Neural progenitor cell (in vitro differentiated cells): ENCODE data around the gene TMEM267. TPM values are rescaled to one million over a fixed set of nuclear protein-coding genes. Genes with fewer than 3 reads are reported as not detected.
A peak's percentile ranks its signal among the peaks of the same experiment; 100 is the strongest.

Experiments used
- DNase-seq: peaks from one replicate; pipeline ENCODE4 v3.0.0-alpha.2; 2016; ENCODE audit warnings: low spot score
- H2AFZ ChIP-seq: fragments of 200-600 bp; sonication (generic); replicated peaks from 2 replicates; pipeline ENCODE4 v1.6.1; 2016; ENCODE audit warnings: antibody characterized with exemption
- H3F3A ChIP-seq: fragments of 200-600 bp; sonication (generic); 2 replicates; pipeline ENCODE4 v1.6.1; 2016; ENCODE audit warnings: antibody characterized with exemption, low read depth
- H3K27ac ChIP-seq: fragments of 200-600 bp; sonication (generic); 2 replicates; pipeline ENCODE4 v1.5.1; 2016; ENCODE audit warnings: mild to moderate bottlenecking
- H3K27me3 ChIP-seq: fragments of 200-600 bp; sonication (generic); 2 replicates; pipeline ENCODE4 v1.6.1; 2016; ENCODE audit warnings: mild to moderate bottlenecking, moderate library complexity
- H3K36me3 ChIP-seq: fragments of 200-600 bp; sonication (generic); 2 replicates; pipeline ENCODE4 v1.5.1; 2016
- H3K4me1 ChIP-seq: fragments of 200-600 bp; sonication (generic); 2 replicates; pipeline ENCODE4 v1.6.1; 2016; ENCODE audit warnings: mixed run types
- H3K4me2 ChIP-seq: fragments of 200-600 bp; sonication (generic); 2 replicates; pipeline ENCODE4 v1.6.1; 2016
- H3K4me3 ChIP-seq: fragments of 200-600 bp; sonication (generic); 2 replicates; pipeline ENCODE4 v1.5.1; 2016
- H3K79me2 ChIP-seq: fragments of 200-600 bp; sonication (generic); 2 replicates; pipeline ENCODE4 v1.6.1; 2016; ENCODE audit warnings: low read depth
- H3K9ac ChIP-seq: fragments of 200-600 bp; sonication (generic); 2 replicates; pipeline ENCODE4 v1.6.1; 2016
- H3K9me3 ChIP-seq: fragments of 200-600 bp; sonication (generic); 2 replicates; pipeline ENCODE4 v1.5.1; 2016; ENCODE audit warnings: low read depth
- H4K20me1 ChIP-seq: fragments of 200-600 bp; sonication (generic); 2 replicates; pipeline ENCODE4 v1.6.1; 2016; ENCODE audit warnings: low read depth
- H3K27ac Mint-ChIP-seq: 3 replicates; pipeline ENCODE4 v1.8.0; 2021; ENCODE audit warnings: mixed read lengths
- H3K27me3 Mint-ChIP-seq: 2 replicates; pipeline ENCODE4 v1.8.0; 2022; ENCODE audit warnings: low read depth, mild to moderate bottlenecking, inconsistent platforms, moderate library complexity, mixed read lengths; ENCODE audit not compliant: insufficient read depth
- H3K36me3 Mint-ChIP-seq: 3 replicates; pipeline ENCODE4 v1.8.0; 2021; ENCODE audit warnings: mixed read lengths
- H3K4me1 Mint-ChIP-seq: 3 replicates; pipeline ENCODE4 v1.8.0; 2021; ENCODE audit warnings: mixed read lengths
- H3K4me3 Mint-ChIP-seq: 3 replicates; pipeline ENCODE4 v1.8.0; 2021; ENCODE audit warnings: mild to moderate bottlenecking, moderate library complexity, mixed read lengths
- H3K9me3 Mint-ChIP-seq: 3 replicates; pipeline ENCODE4 v1.8.0; 2020; ENCODE audit warnings: mixed read lengths
- CTCF ChIP-seq: fragments of 200-600 bp; sonication (generic); IDR thresholded peaks from 2 replicates; pipeline ENCODE4 v1.5.1; 2017; ENCODE audit warnings: antibody characterized with exemption, mild to moderate bottlenecking
- EZH2 ChIP-seq: fragments of 200-600 bp; sonication (generic); IDR thresholded peaks from 2 replicates; pipeline ENCODE4 v1.6.1; 2017; ENCODE audit warnings: antibody characterized with exemption, mild to moderate bottlenecking, moderate library complexity
- EZH2phosphoT487 ChIP-seq: fragments of 200-600 bp; sonication (generic); IDR thresholded peaks from 2 replicates; pipeline ENCODE4 v1.6.1; 2017; ENCODE audit warnings: antibody characterized with exemption
- total RNA-seq: library from RNA; depleted of rRNA; stranded (reverse); fragments of >200 nt; gene quantifications from 2 replicates; pipeline ENCODE4 v1.2.3, GENCODE V29; 2015; ENCODE audit warnings: low replicate concordance

The TMEM267 gene
- total RNA-seq, 1 donor from 2014 or later, result 15.3 TPM

GRCh38 chr5:43485406-43485805 lies 1.7 kb upstream of the TMEM267 start:
- peaks cover 16% of the 10 kb centered on the region for H3K4me1 Mint-ChIP-seq
- no peak overlapping the region for H3K4me2 ChIP-seq
- H3K36me3 Mint-ChIP-seq, result peaks cover 4% of the 10 kb centered on the region
- H3K27ac ChIP-seq, result no peak overlapping the region
- H3K27me3 ChIP-seq, result no peaks in the 10 kb centered on the region
- peaks cover 4% of the 10 kb centered on the region for H3K36me3 ChIP-seq
- DNase-seq, result no peak
- H3K27me3 Mint-ChIP-seq, result no peaks in the 10 kb centered on the region
- H3K79me2 ChIP-seq, result peaks cover 22% of the 10 kb centered on the region
- no peaks in the 10 kb centered on the region for H3K9me3 ChIP-seq
- no peaks in the 10 kb centered on the region for H4K20me1 ChIP-seq
- H3K9me3 Mint-ChIP-seq, result no peaks in the 10 kb centered on the region
- H3K4me3 ChIP-seq, result no peak overlapping the region
- H2AFZ ChIP-seq, result no peak overlapping the region
- H3K27ac Mint-ChIP-seq, result no peak overlapping the region
- TF ChIP-seq CTCF, result no peak
- no peak for TF ChIP-seq EZH2phosphoT487
- TF ChIP-seq EZH2, result no peak
- H3K4me1 ChIP-seq, result no peaks in the 10 kb centered on the region
- H3F3A ChIP-seq, result peaks cover 16% of the 10 kb centered on the region
- no peak overlapping the region for H3K9ac ChIP-seq
- H3K4me3 Mint-ChIP-seq, result no peak overlapping the region

DNA sequence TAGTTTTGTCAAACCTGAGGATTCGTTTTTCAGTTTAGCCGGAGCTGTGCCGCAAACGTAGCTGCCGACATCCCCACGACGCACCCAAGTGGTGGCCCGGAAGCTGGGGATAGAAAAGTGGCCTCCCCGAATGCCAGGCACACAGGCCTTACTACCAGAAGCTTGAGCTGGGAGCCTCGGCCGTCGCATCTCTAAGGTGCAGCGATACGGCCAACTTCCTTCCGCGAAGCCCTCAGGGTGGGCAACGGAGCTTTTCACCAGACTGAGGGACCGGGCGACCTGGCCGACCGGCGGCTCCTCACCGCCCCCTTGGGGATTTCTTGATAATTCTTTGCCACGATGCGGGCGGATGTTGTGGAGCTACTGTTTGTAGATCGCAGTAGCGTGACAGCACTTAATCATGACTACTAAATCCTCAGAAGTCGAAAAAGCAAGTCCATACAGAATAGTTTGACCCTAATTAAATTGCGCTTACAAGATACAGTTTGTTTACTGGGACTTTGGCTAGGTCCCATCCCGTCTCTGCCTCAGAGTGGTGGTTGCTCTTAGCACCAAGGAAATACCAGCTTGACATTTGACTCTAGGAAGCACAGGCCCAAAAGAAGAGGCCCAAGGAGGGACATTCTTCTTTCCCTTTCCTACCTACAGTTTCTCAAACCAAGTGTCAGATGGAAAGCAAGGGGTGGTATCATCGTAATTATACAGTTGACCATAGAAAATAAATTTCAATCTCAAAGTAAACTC lies 613 bp upstream of the TMEM267 start:
- peaks cover 16% of the 10 kb centered on the region for H3F3A ChIP-seq
- H3K4me1 ChIP-seq, result no peaks in the 10 kb centered on the region
- H3K4me1 Mint-ChIP-seq, result peaks cover 16% of the 10 kb centered on the region
- peak overlapping the region; percentile 100 for H3K27ac Mint-ChIP-seq
- DNase-seq, result peak; percentile 90
- peak overlapping the region; percentile 93 for H2AFZ ChIP-seq
- no peaks in the 10 kb centered on the region for H3K9me3 Mint-ChIP-seq
- peak overlapping the region; percentile 90 for H3K4me2 ChIP-seq
- peak overlapping the region; percentile 99 for H3K4me3 Mint-ChIP-seq
- H3K9ac ChIP-seq, result peak overlapping the region; percentile 52
- H3K9me3 ChIP-seq, result no peaks in the 10 kb centered on the region
- H3K36me3 ChIP-seq, result no peaks in the 10 kb centered on the region
- H4K20me1 ChIP-seq, result no peaks in the 10 kb centered on the region
- peak overlapping the region; percentile 72 for H3K27ac ChIP-seq
- H3K4me3 ChIP-seq, result peak overlapping the region; percentile 91
- TF ChIP-seq EZH2phosphoT487 (no peak), CTCF (peak; percentile 75), EZH2 (no peak)
- H3K79me2 ChIP-seq, result peaks cover 25% of the 10 kb centered on the region
- H3K36me3 Mint-ChIP-seq, result peaks cover 1% of the 10 kb centered on the region
- no peaks in the 10 kb centered on the region for H3K27me3 Mint-ChIP-seq
- no peaks in the 10 kb centered on the region for H3K27me3 ChIP-seq

DNA sequence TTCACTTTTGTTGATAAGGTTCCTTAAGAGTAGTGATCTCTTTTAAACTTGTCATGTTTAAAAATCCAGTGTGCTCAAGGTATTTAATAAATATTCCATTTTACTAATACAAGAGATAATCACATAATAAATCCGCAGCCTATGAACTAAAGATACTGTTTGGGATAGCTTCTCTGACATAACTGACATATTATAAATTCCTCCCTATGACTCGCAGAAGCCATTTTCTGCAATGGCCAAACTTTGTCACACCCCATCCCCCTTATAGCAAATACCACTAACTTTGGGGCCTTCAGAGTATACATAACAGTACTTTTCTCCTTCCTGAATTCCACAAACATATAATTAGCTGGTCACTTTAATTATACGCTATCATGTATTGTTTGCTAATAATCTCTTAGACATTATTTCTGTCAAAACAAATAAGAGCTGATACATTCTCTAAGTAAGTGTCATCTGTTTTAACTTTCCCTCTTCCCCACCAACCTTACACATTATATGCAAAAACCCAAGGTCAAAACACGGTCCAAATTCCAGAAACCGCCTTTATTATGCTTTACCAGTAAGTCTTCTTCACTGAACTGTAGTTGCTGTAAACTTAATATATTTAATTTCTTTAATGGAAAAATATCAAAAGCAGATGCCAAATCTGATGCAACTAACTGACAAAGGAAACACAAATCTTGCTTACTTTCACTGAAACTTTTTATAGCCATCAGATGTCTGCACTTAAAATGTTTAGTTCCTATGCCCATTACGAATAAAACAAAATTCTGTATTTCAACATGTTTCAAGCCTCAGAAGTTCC lies 971 bp downstream of the TMEM267 start:
- Histone ChIP-seq H3K79me2 (peaks cover 33% of the 10 kb centered on the region), H3K27me3 (no peaks in the 10 kb centered on the region), H3F3A (peaks cover 16% of the 10 kb centered on the region), H3K4me3 (peak overlapping the region; percentile 91), H3K27ac (no peak overlapping the region), H3K4me2 (peak overlapping the region; percentile 90), H4K20me1 (no peaks in the 10 kb centered on the region), H3K9me3 (no peaks in the 10 kb centered on the region), H3K36me3 (no peaks in the 10 kb centered on the region), H3K4me1 (no peaks in the 10 kb centered on the region), H3K9ac (peak overlapping the region; percentile 69), H2AFZ (peak overlapping the region; percentile 93)
- peak overlapping the region; percentile 99 for H3K4me3 Mint-ChIP-seq
- H3K27me3 Mint-ChIP-seq, result no peaks in the 10 kb centered on the region
- TF ChIP-seq EZH2phosphoT487 (no peak), CTCF (no peak), EZH2 (no peak)
- H3K27ac Mint-ChIP-seq, result peak overlapping the region; percentile 98
- H3K4me1 Mint-ChIP-seq, result peaks cover 16% of the 10 kb centered on the region
- DNase-seq, result no peak
- H3K9me3 Mint-ChIP-seq, result no peaks in the 10 kb centered on the region
- peaks cover 1% of the 10 kb centered on the region for H3K36me3 Mint-ChIP-seq
